ENCODE results near the gene TMEM150C.

Gene TMEM150C

GRCh38 chr4:82561786-82562563 is at the start of gene TMEM150C:
TSS of gene TMEM150C (minus strand) at chr4:82561988. CDS start at chr4:82504657, 57,331 bp downstream.
- peak; percentile 81 for DNase-seq (ENCODE audit: low spot score)

- DNase-seq (ENCODE audit: low spot score): no peak
These were observed 49.7 kb upstream of the TMEM150C start for GRCh38 chr4:82611527-82611926.

GRCh38 chr4:82610041-82610440 is 48.3 kb upstream of the TMEM150C start:
- DNase-seq (ENCODE audit: low spot score): no peak

- DNase-seq (ENCODE audit: low spot score): no peak
These were observed 44.8 kb upstream of the TMEM150C start for GRCh38 chr4:82606622-82607021.

GRCh38 chr4:82604522-82604921 is 42.7 kb upstream of the TMEM150C start:
- DNase-seq (ENCODE audit: low spot score): no peak

GRCh38 chr4:82601242-82602015 is 39.6 kb upstream of the TMEM150C start:
- DNase-seq (ENCODE audit: low spot score): no peak

- DNase-seq (ENCODE audit: low spot score): peak; percentile 63
These were observed 37.5 kb upstream of the TMEM150C start for GRCh38 chr4:82599336-82599735.

- no peak for DNase-seq (ENCODE audit: low spot score)
These were observed 32.7 kb upstream of the TMEM150C start for GRCh38 chr4:82594456-82594855.

- DNase-seq (ENCODE audit: low spot score): no peak
These were observed 31.6 kb upstream of the TMEM150C start for GRCh38 chr4:82593411-82593810.

- no peak for DNase-seq (ENCODE audit: low spot score)
These were observed 30.9 kb upstream of the TMEM150C start for GRCh38 chr4:82592639-82593038.

GRCh38 chr4:82591592-82591991 is 29.8 kb upstream of the TMEM150C start:
- no peak for DNase-seq (ENCODE audit: low spot score)

GRCh38 chr4:82589756-82590155 is 28.0 kb upstream of the TMEM150C start:
- DNase-seq (ENCODE audit: low spot score): no peak

- no peak for DNase-seq (ENCODE audit: low spot score)
These were observed 27.0 kb upstream of the TMEM150C start for GRCh38 chr4:82588771-82589270.

- DNase-seq (ENCODE audit: low spot score): no peak
These were observed 26.2 kb upstream of the TMEM150C start for GRCh38 chr4:82587826-82588540.

- DNase-seq (ENCODE audit: low spot score): peak; percentile 36
These were observed 24.1 kb upstream of the TMEM150C start for GRCh38 chr4:82585690-82586435.

- no peak for DNase-seq (ENCODE audit: low spot score)
These were observed 23.1 kb upstream of the TMEM150C start for GRCh38 chr4:82584931-82585330.

- no peak for DNase-seq (ENCODE audit: low spot score)
These were observed 22.3 kb upstream of the TMEM150C start for GRCh38 chr4:82583897-82584587.

- DNase-seq (ENCODE audit: low spot score): no peak
These were observed 18.1 kb upstream of the TMEM150C start for GRCh38 chr4:82579932-82580331.

GRCh38 chr4:82578935-82579334 is 17.1 kb upstream of the TMEM150C start:
- DNase-seq (ENCODE audit: low spot score): no peak

GRCh38 chr4:82577451-82577850 is 15.7 kb upstream of the TMEM150C start:
- no peak for DNase-seq (ENCODE audit: low spot score)

- DNase-seq (ENCODE audit: low spot score): no peak
These were observed 7.9 kb upstream of the TMEM150C start for GRCh38 chr4:82569727-82570126.
